Keratinocyte (primary cell): ENCODE results near the gene BUB1.
"Not testable (repeated sequence)": the region's sequence is repeated elsewhere in the genome, so short reads cannot be mapped to it uniquely, and the experiment has no call there.

Experiments
- EZH2 ChIP-seq: IDR thresholded peaks from one replicate; pipeline ENCODE4 v1.6.1; 2012; ENCODE audit warnings: inconsistent platforms, mild to moderate bottlenecking, low read length, moderate library complexity
- TF ChIP-seq, protein P1 (sequence below), 3 experiments: IDR thresholded peaks in 1 of 3; conservative IDR thresholded peaks in 1 of 3; optimal IDR thresholded peaks in 1 of 3; 2 replicates in 2 of 3; 3 replicates in 1 of 3; pipeline versions ENCODE3 to v1.5.1; 2011; ENCODE audit warnings: low read length in 3 of 3, mild to moderate bottlenecking in 3 of 3, moderate library complexity in 2 of 3, control low read depth in 1 of 3, inconsistent platforms in 1 of 3; ENCODE audit not compliant: insufficient read depth in 2 of 3; ENCODE audit errors: extremely low read depth in 1 of 3

DNA sequence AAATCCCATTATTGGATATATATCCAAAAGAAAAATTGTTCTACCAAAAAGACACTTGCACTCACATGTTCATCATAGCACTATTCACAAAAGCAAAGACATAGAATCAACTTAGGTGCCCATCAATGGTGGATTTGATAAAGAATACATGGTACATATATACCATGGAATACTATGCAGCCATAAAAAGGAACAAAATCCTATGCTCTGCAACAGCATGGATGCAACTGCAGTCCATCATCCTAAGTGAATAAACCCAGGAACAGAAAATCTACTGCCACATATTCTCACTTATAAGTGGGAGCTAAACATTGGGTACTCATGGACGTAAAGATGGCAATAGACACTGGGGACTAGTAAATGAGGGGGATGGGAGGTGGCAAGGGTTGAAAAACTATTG is 50.5 kb downstream of the BUB1 start:
- TF ChIP-seq EZH2: not testable (repeated sequence)
- TF ChIP-seq, protein P1, sequence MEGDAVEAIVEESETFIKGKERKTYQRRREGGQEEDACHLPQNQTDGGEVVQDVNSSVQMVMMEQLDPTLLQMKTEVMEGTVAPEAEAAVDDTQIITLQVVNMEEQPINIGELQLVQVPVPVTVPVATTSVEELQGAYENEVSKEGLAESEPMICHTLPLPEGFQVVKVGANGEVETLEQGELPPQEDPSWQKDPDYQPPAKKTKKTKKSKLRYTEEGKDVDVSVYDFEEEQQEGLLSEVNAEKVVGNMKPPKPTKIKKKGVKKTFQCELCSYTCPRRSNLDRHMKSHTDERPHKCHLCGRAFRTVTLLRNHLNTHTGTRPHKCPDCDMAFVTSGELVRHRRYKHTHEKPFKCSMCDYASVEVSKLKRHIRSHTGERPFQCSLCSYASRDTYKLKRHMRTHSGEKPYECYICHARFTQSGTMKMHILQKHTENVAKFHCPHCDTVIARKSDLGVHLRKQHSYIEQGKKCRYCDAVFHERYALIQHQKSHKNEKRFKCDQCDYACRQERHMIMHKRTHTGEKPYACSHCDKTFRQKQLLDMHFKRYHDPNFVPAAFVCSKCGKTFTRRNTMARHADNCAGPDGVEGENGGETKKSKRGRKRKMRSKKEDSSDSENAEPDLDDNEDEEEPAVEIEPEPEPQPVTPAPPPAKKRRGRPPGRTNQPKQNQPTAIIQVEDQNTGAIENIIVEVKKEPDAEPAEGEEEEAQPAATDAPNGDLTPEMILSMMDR (optimal IDR thresholded peaks at IDR 0.05 in 1 of 3, IDR thresholded peaks at IDR 0.05 in 1 of 3, conservative IDR thresholded peaks at IDR 0.05 in 1 of 3; ENCODE audit: extremely low read depth in 1 of 3, insufficient read depth in 2 of 3, low read length in 3 of 3): not testable (repeated sequence)
